ENCODE data around the gene PSTPIP1. TPM values are rescaled to one million over a fixed set of nuclear protein-coding genes. Genes with fewer than 3 reads are reported as not detected.

Gene PSTPIP1
- total and polyA plus RNA-seq, 2 of the 13 experiments (the other 11 are each of a cell fraction or from before 2014, with no cell fraction given) = 4.4 to 8.7 TPM

DNA sequence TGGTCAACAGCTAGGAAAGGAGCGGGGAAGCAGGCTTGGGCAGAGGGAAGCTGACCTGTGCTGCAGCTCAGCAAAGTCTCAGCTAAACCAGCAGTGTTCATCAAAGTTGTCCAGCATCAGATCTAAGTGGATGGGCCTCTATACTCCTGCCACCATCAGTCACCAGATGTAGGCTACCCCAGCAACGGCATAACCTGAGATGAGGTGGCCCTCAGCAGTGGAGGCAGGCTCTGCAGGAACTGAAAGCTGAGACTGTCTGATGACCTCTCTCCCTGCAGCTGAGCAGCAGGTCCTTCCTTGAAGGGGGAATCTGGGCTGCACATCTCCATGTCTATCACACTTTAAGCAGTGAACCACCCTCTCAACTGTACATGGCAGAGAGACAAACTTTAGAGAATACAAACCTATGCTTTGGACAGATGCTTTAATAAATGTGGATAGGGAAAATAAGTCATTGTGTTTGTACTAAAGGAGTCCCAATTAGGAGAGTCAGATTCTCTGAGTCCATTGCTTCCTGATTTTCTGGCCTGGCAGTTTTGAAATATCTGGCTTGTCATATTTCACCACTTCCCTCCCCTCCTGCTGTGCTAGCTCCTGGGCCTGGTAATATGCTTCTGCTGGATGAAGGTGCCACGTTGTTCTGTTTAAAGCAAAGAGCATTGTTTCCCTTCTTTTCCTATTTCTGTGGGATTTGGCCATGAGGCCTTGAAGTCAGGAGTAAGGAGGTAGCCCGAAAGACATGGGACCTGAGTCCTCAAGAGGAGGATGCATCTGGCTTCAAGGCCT is 11.1 kb upstream of the PSTPIP1 start:
- Histone ChIP-seq H3K9ac (ENCODE audit: insufficient read depth, low read depth, low read length) (no peak overlapping the region), H3K27me3 (ENCODE audit: control insufficient read depth in 1 of 2, insufficient read depth in 2 of 2, low read length in 2 of 2) (peaks cover 1 to 20% of the 10 kb centered on the region in 2 experiments; a peak in 4 of 5 replicates), H3K4me1 (ENCODE audit: insufficient read depth, low read length) (peaks cover 7% of the 10 kb centered on the region), H2AFZ (ENCODE audit: low read length) (no peak overlapping the region), H4K20me1 (ENCODE audit: insufficient read depth, low read length) (no peaks in the 10 kb centered on the region), H3K27ac (ENCODE audit: extremely low read length, insufficient read depth, low read length) (no peak overlapping the region), H3K9me3 (ENCODE audit: low read length) (no peaks in the 10 kb centered on the region), H3K79me2 (ENCODE audit: insufficient read depth, low read length) (no peaks in the 10 kb centered on the region), H3K4me3 (replicated peaks in 1 of 3; ENCODE audit: insufficient read depth in 1 of 3, low read depth in 2 of 3, low read length in 3 of 3) (no peak overlapping the region), H3K36me3 (replicated peaks in 1 of 2; ENCODE audit: control insufficient read depth in 1 of 2, insufficient read depth in 2 of 2, low read length in 2 of 2) (no peaks in the 10 kb centered on the region), H3K4me2 (ENCODE audit: low read depth, low read length) (no peak overlapping the region)
- ATAC-seq = no peak
- WGBS (ENCODE audit: low lambda C conversion rate) = 11% methylated on average over 4 of the region's 4 CpGs
- ChIA-PET CTCF (ENCODE audit: low intra/inter-chr PET ratio, low total read pairs) (no interaction called here), POLR2A (no interaction called here)
- no peak for FAIRE-seq
- in situ Hi-C loops (cut with HindIII; ENCODE audit: extremely low pct_ligation_motif_present, low pct_unique_long_range_greater_than_20kb) = no loop called here
- no peak for DNase-seq (ENCODE audit: low spot score)
- intact Hi-C loops (cut with micrococcal nuclease; ENCODE audit: unreplicated experiment) = no loop called here
- no TSS peak for BruUV-seq (replicated peaks)
- TF ChIP-seq ZNF263 (CRISPR knock-in tag; IDR thresholded peaks at IDR 0.05) = no peak
- TF ChIP-seq ZNF737 (CRISPR knock-in tag; IDR thresholded peaks at IDR 0.05; ENCODE audit: borderline replicate concordance) = no peak
- TF ChIP-seq, protein P1, sequence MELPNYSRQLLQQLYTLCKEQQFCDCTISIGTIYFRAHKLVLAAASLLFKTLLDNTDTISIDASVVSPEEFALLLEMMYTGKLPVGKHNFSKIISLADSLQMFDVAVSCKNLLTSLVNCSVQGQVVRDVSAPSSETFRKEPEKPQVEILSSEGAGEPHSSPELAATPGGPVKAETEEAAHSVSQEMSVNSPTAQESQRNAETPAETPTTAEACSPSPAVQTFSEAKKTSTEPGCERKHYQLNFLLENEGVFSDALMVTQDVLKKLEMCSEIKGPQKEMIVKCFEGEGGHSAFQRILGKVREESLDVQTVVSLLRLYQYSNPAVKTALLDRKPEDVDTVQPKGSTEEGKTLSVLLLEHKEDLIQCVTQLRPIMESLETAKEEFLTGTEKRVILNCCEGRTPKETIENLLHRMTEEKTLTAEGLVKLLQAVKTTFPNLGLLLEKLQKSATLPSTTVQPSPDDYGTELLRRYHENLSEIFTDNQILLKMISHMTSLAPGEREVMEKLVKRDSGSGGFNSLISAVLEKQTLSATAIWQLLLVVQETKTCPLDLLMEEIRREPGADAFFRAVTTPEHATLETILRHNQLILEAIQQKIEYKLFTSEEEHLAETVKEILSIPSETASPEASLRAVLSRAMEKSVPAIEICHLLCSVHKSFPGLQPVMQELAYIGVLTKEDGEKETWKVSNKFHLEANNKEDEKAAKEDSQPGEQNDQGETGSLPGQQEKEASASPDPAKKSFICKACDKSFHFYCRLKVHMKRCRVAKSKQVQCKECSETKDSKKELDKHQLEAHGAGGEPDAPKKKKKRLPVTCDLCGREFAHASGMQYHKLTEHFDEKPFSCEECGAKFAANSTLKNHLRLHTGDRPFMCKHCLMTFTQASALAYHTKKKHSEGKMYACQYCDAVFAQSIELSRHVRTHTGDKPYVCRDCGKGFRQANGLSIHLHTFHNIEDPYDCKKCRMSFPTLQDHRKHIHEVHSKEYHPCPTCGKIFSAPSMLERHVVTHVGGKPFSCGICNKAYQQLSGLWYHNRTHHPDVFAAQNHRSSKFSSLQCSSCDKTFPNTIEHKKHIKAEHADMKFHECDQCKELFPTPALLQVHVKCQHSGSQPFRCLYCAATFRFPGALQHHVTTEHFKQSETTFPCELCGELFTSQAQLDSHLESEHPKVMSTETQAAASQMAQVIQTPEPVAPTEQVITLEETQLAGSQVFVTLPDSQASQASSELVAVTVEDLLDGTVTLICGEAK (IDR thresholded peaks at IDR 0.05) = no peak
- TF ChIP-seq, protein P1 (CRISPR knock-in tag; IDR thresholded peaks at IDR 0.05) = no peak
- TF ChIP-seq ZFP82 (CRISPR knock-in tag; IDR thresholded peaks at IDR 0.05; ENCODE audit: borderline replicate concordance) = no peak
- TF ChIP-seq NFE2L1 (CRISPR knock-in tag; IDR thresholded peaks at IDR 0.05; ENCODE audit: borderline replicate concordance) = no peak
- no peak for TF ChIP-seq PLRG1 (conservative IDR thresholded peaks at IDR 0.05)
- TF ChIP-seq ZSCAN9 (CRISPR knock-in tag; IDR thresholded peaks at IDR 0.05; ENCODE audit: borderline replicate concordance) = no peak
- TF ChIP-seq ZNF562 (CRISPR knock-in tag; IDR thresholded peaks at IDR 0.05; ENCODE audit: borderline replicate concordance) = no peak
- TF ChIP-seq ZNF296 (CRISPR knock-in tag; conservative IDR thresholded peaks at IDR 0.05) = no peak
- no peak for TF ChIP-seq KLF9 (CRISPR knock-in tag; IDR thresholded peaks at IDR 0.05; ENCODE audit: low read depth)
- TF ChIP-seq, protein P2, sequence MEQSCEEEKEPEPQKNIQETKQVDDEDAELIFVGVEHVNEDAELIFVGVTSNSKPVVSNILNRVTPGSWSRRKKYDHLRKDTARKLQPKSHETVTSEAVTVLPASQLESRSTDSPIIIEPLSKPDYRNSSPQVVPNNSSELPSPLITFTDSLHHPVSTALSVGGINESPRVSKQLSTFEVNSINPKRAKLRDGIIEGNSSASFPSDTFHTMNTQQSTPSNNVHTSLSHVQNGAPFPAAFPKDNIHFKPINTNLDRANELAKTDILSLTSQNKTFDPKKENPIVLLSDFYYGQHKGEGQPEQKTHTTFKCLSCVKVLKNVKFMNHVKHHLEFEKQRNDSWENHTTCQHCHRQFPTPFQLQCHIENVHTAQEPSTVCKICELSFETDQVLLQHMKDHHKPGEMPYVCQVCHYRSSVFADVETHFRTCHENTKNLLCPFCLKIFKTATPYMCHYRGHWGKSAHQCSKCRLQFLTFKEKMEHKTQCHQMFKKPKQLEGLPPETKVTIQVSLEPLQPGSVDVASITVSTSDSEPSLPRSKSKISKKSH (CRISPR knock-in tag; IDR thresholded peaks at IDR 0.05; ENCODE audit: borderline replicate concordance) = no peak
- no peak for TF ChIP-seq CBFB (CRISPR knock-in tag; IDR thresholded peaks at IDR 0.05)
- TF ChIP-seq, protein P3, sequence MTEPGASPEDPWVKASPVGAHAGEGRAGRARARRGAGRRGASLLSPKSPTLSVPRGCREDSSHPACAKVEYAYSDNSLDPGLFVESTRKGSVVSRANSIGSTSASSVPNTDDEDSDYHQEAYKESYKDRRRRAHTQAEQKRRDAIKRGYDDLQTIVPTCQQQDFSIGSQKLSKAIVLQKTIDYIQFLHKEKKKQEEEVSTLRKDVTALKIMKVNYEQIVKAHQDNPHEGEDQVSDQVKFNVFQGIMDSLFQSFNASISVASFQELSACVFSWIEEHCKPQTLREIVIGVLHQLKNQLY (CRISPR knock-in tag; IDR thresholded peaks at IDR 0.05) = no peak

Measured in HepG2 (cell line).